Naive thymus-derived CD8-positive, alpha-beta T cell (primary cell): Measurements from ENCODE around the gene STAT4. TPM values are rescaled to one million over a fixed set of nuclear protein-coding genes. Genes with fewer than 3 reads are reported as not detected.

Experiments
- ATAC-seq, 2 donors: fragments of 150-1000 bp; cut with Tn5 transposase in 1 of 2; sonication (Bioruptor Pico), chemical (Tn5 transposase) in 1 of 2; 1 replicate in 1 of 2; 2 replicates in 1 of 2; pipeline ENCODE4 v1.10.0; 2021; ENCODE audit warnings: mild to moderate bottlenecking in 2 of 2, moderate library complexity in 2 of 2
- POLR2A ChIA-PET: fragments of 350-600 bp; sonication (Branson Sonifier 250); formaldehyde crosslinking; loops from one replicate; lab custom pipeline; 2021; ENCODE audit warnings: antibody characterized with exemption; lab: Charles Lee
- DNase-seq, 10 donors: peaks; one replicate each; pipeline versions ENCODE4 v3.0.0 to v3.0.0-alpha.2; 2020 to 2022
- H3K27ac Mint-ChIP-seq, 10 donors: one replicate each; pipeline ENCODE4 v1.8.0; 2020 to 2022; ENCODE audit warnings: mild to moderate bottlenecking in 10 of 10, mixed read lengths in 10 of 10, moderate library complexity in 4 of 10, inconsistent platforms in 1 of 10
- H3K27me3 Mint-ChIP-seq, 5 donors: one replicate each; pipeline ENCODE4 v1.8.0; 2021 to 2022; ENCODE audit warnings: mixed read lengths in 5 of 5
- H3K36me3 Mint-ChIP-seq, 3 donors: one replicate each; pipeline ENCODE4 v1.8.0; 2020 to 2022; ENCODE audit warnings: mixed read lengths in 3 of 3, mild to moderate bottlenecking in 2 of 3, inconsistent platforms in 1 of 3
- H3K4me1 Mint-ChIP-seq, 4 donors: one replicate each; pipeline ENCODE4 v1.8.0; 2021 to 2022; ENCODE audit warnings: mixed read lengths in 4 of 4
- H3K4me3 Mint-ChIP-seq, 10 donors: one replicate each; pipeline ENCODE4 v1.8.0; 2020 to 2022; ENCODE audit warnings: mild to moderate bottlenecking in 10 of 10, mixed read lengths in 10 of 10, moderate library complexity in 6 of 10, inconsistent platforms in 1 of 10
- H3K9me3 Mint-ChIP-seq, 9 donors: one replicate each; pipeline ENCODE4 v1.8.0; 2020 to 2022; ENCODE audit warnings: mixed read lengths in 9 of 9, mild to moderate bottlenecking in 3 of 9, inconsistent platforms in 1 of 9, moderate library complexity in 1 of 9
- polyA plus RNA-seq, 3 donors: library from polyadenylated mRNA; unstranded; fragments of 300-500 nt; fragmentation: Illumina TruSeq; gene quantifications; one replicate each; pipeline ENCODE4 v1.2.3, GENCODE V29; 2021
- total RNA-seq, 8 experiments: library from RNA in 2 of 8; stranded (reverse) in 2 of 8; gene quantifications; one replicate each; pipeline ENCODE4 v1.2.3 and lab custom pipeline; 2021 to 2026

Gene STAT4
- total and polyA plus RNA-seq, 5 experiments from 2014 or later: 63.2 to 137 (median 75.8) TPM

- Mint-ChIP-seq H3K36me3 (peaks cover 0 to 46% (median 2%) of the 10 kb centered on the region in 3 donors), H3K27me3 (no peaks in the 10 kb centered on the region), H3K9me3 (no peaks in the 10 kb centered on the region), H3K4me3 (no peak overlapping the region), H3K4me1 (peaks cover 6 to 17% (median 8%) of the 10 kb centered on the region in 4 donors), H3K27ac (peak overlapping the region in 2 of 10 donors; percentile 54 to 61)
- DNase-seq (no peak), ATAC-seq (no peak)
- POLR2A ChIA-PET: interaction anchor here (1.5 to 7.6 kb wide), 3 partner anchors 36 to 105 kb away, joined by 4 to 52 read pairs (median 43); partner anchors contain the start of gene STAT4
Observed at GRCh38 chr2:191050640-191050987, 100.2 kb downstream of the STAT4 start.

GRCh38 chr2:191049728-191050639 lies 100.8 kb downstream of the STAT4 start:
- DNase-seq: no peak

GRCh38 chr2:191048073-191048472 lies 102.7 kb downstream of the STAT4 start:
- POLR2A ChIA-PET: no interaction called here
- DNase-seq (no peak), ATAC-seq (no peak)
- H3K4me1 Mint-ChIP-seq: peaks cover 0 to 6% (median 2%) of the 10 kb centered on the region in 4 donors
- H3K27me3 Mint-ChIP-seq: no peaks in the 10 kb centered on the region
- H3K4me3 Mint-ChIP-seq: no peak overlapping the region
- peak overlapping the region in 1 of 10 donors; percentile 26 for H3K27ac Mint-ChIP-seq
- H3K36me3 Mint-ChIP-seq: peaks cover 9 to 49% (median 14%) of the 10 kb centered on the region in 3 donors
- H3K9me3 Mint-ChIP-seq: peaks cover 0 to 4% (median 0%) of the 10 kb centered on the region in 9 donors

More at GRCh38 chr2:191049728-191050639, 100.8 kb downstream of the STAT4 start:
- peaks cover 0 to 49% (median 7%) of the 10 kb centered on the region in 3 donors for H3K36me3 Mint-ChIP-seq
- no peak for ATAC-seq
- no peaks in the 10 kb centered on the region for H3K27me3 Mint-ChIP-seq
- H3K4me1 Mint-ChIP-seq: peaks cover 6 to 15% (median 7%) of the 10 kb centered on the region in 4 donors
- POLR2A ChIA-PET: interaction anchor here (4.7 to 7.6 kb wide), 2 partner anchors 100 to 106 kb away, joined by 43 to 52 read pairs; partner anchors contain the start of gene STAT4
- peak overlapping the region in 1 of 10 donors; percentile 15 for H3K4me3 Mint-ChIP-seq
- H3K27ac Mint-ChIP-seq: peak overlapping the region in 2 of 10 donors; percentile 49 to 76
- H3K9me3 Mint-ChIP-seq: no peaks in the 10 kb centered on the region

- POLR2A ChIA-PET: interaction anchor here (1.0 to 1.1 kb wide), 2 partner anchors 10 to 16 kb away, joined by 3 to 4 read pairs; no protein-coding TSS in a partner anchor
- Mint-ChIP-seq H3K9me3 (peaks cover 0 to 4% (median 0%) of the 10 kb centered on the region in 9 donors), H3K36me3 (peaks cover 9 to 59% (median 14%) of the 10 kb centered on the region in 3 donors), H3K4me3 (no peak overlapping the region), H3K4me1 (peaks cover 1 to 10% (median 5%) of the 10 kb centered on the region in 4 donors), H3K27me3 (no peaks in the 10 kb centered on the region), H3K27ac (no peak overlapping the region)
- no peak for ATAC-seq
- no peak for DNase-seq
Observed at GRCh38 chr2:191045141-191045540, 105.7 kb downstream of the STAT4 start.

GRCh38 chr2:191043438-191043837 lies 107.4 kb downstream of the STAT4 start:
- POLR2A ChIA-PET: interaction anchor here (0.6 kb wide), 1 partner anchor 35 kb away, joined by 5 read pairs; no protein-coding TSS in a partner anchor
- H3K4me3 Mint-ChIP-seq: no peak overlapping the region
- peaks cover 5 to 25% (median 10%) of the 10 kb centered on the region in 4 donors for H3K4me1 Mint-ChIP-seq
- no peak for DNase-seq
- peaks cover 9 to 67% (median 20%) of the 10 kb centered on the region in 3 donors for H3K36me3 Mint-ChIP-seq
- peaks cover 0 to 4% (median 0%) of the 10 kb centered on the region in 9 donors for H3K9me3 Mint-ChIP-seq
- no peak overlapping the region for H3K27ac Mint-ChIP-seq
- ATAC-seq: no peak
- no peaks in the 10 kb centered on the region for H3K27me3 Mint-ChIP-seq

GRCh38 chr2:191041418-191042161 lies 109.2 kb downstream of the STAT4 start:
- no peak for ATAC-seq
- H3K4me1 Mint-ChIP-seq: peaks cover 7 to 37% (median 16%) of the 10 kb centered on the region in 4 donors
- H3K27ac Mint-ChIP-seq: peak overlapping the region in 5 of 10 donors; percentile 44 to 81 (median 68)
- H3K36me3 Mint-ChIP-seq: peaks cover 13 to 73% (median 28%) of the 10 kb centered on the region in 3 donors
- POLR2A ChIA-PET: interaction anchor here (0.8 kb wide), 1 partner anchor 114 kb away, joined by 3 read pairs; no protein-coding TSS in a partner anchor
- H3K4me3 Mint-ChIP-seq: peak overlapping the region in 1 of 10 donors; percentile 17
- H3K9me3 Mint-ChIP-seq: peaks cover 0 to 4% (median 0%) of the 10 kb centered on the region in 9 donors
- H3K27me3 Mint-ChIP-seq: no peaks in the 10 kb centered on the region
- DNase-seq: no peak

GRCh38 chr2:191039616-191040015 lies 111.2 kb downstream of the STAT4 start:
- no peaks in the 10 kb centered on the region for H3K27me3 Mint-ChIP-seq
- peaks cover 0 to 4% (median 0%) of the 10 kb centered on the region in 9 donors for H3K9me3 Mint-ChIP-seq
- POLR2A ChIA-PET: no interaction called here
- peaks cover 11 to 81% (median 26%) of the 10 kb centered on the region in 3 donors for H3K36me3 Mint-ChIP-seq
- DNase-seq: no peak
- H3K4me3 Mint-ChIP-seq: no peak overlapping the region
- peak overlapping the region in 5 of 10 donors; percentile 14 to 92 (median 79) for H3K27ac Mint-ChIP-seq
- no peak for ATAC-seq
- H3K4me1 Mint-ChIP-seq: peaks cover 4 to 37% (median 16%) of the 10 kb centered on the region in 4 donors

- DNase-seq (no peak), ATAC-seq (no peak)
- POLR2A ChIA-PET: no interaction called here
- Mint-ChIP-seq H3K4me3 (peak overlapping the region in 2 of 10 donors; percentile 1 to 48), H3K4me1 (peaks cover 4 to 37% (median 16%) of the 10 kb centered on the region in 4 donors), H3K27ac (peak overlapping the region in 9 of 10 donors; percentile 14 to 92 (median 68)), H3K27me3 (no peaks in the 10 kb centered on the region), H3K9me3 (no peaks in the 10 kb centered on the region), H3K36me3 (peaks cover 4 to 78% (median 21%) of the 10 kb centered on the region in 3 donors)
Observed at GRCh38 chr2:191038741-191039140, 112.1 kb downstream of the STAT4 start.

- H3K4me3 Mint-ChIP-seq: peak overlapping the region in 3 of 10 donors; percentile 1 to 48 (median 1)
- no peak for DNase-seq
- POLR2A ChIA-PET: no interaction called here
Observed at GRCh38 chr2:191038241-191038725, 112.5 kb downstream of the STAT4 start.

GRCh38 chr2:191037351-191037750 lies 113.4 kb downstream of the STAT4 start:
- Mint-ChIP-seq H3K4me1 (peaks cover 4 to 34% (median 16%) of the 10 kb centered on the region in 4 donors), H3K4me3 (no peak overlapping the region), H3K27me3 (no peaks in the 10 kb centered on the region), H3K36me3 (peaks cover 4 to 85% (median 29%) of the 10 kb centered on the region in 3 donors), H3K9me3 (no peaks in the 10 kb centered on the region), H3K27ac (peak overlapping the region; percentile 22 to 92 (median 83))
- POLR2A ChIA-PET: no interaction called here
- DNase-seq (no peak), ATAC-seq (no peak)

More at GRCh38 chr2:191038241-191038725, 112.5 kb downstream of the STAT4 start:
- peaks cover 4 to 82% (median 22%) of the 10 kb centered on the region in 3 donors for H3K36me3 Mint-ChIP-seq
- H3K4me1 Mint-ChIP-seq: peaks cover 4 to 36% (median 16%) of the 10 kb centered on the region in 4 donors
- H3K9me3 Mint-ChIP-seq: no peaks in the 10 kb centered on the region
- H3K27me3 Mint-ChIP-seq: no peaks in the 10 kb centered on the region
- ATAC-seq: no peak
- peak overlapping the region; percentile 40 to 92 (median 77) for H3K27ac Mint-ChIP-seq

- POLR2A ChIA-PET: interaction anchor here (1.0 kb wide), 1 partner anchor 13 kb away, joined by 3 read pairs; no protein-coding TSS in a partner anchor
- DNase-seq: no peak
- H3K4me3 Mint-ChIP-seq: no peak overlapping the region
- H3K4me1 Mint-ChIP-seq: peaks cover 4 to 27% (median 12%) of the 10 kb centered on the region in 4 donors
- peaks cover 4 to 88% (median 30%) of the 10 kb centered on the region in 3 donors for H3K36me3 Mint-ChIP-seq
- peak overlapping the region in 9 of 10 donors; percentile 7 to 90 (median 64) for H3K27ac Mint-ChIP-seq
- no peak for ATAC-seq
- no peaks in the 10 kb centered on the region for H3K27me3 Mint-ChIP-seq
- H3K9me3 Mint-ChIP-seq: no peaks in the 10 kb centered on the region
Observed at GRCh38 chr2:191036363-191036762, 114.4 kb downstream of the STAT4 start.
